H1 (cell line): ENCODE data around the gene CCDC116. TPM values are rescaled to one million over a fixed set of nuclear protein-coding genes. Genes with fewer than 3 reads are reported as not detected.
"Not testable (repeated sequence)": the region's sequence is repeated elsewhere in the genome, so short reads cannot be mapped to it uniquely, and the experiment has no call there.

Experiments used
- CTCF ChIA-PET: fragments of 300-600 bp; sonication (Branson Sonifier 250); formaldehyde crosslinking; loops from one replicate; lab custom pipeline; 2021; ENCODE audit not compliant: partially characterized antibody; lab: Charles Lee
- POLR2A ChIA-PET: fragments of 300-600 bp; sonication (Branson Sonifier 250); formaldehyde crosslinking; loops from one replicate; lab custom pipeline; 2021; ENCODE audit warnings: inconsistent platforms; ENCODE audit not compliant: partially characterized antibody; lab: Charles Lee
- DNase-seq, 2 experiments: peaks; one replicate each; pipeline versions ENCODE4 v3.0.0 to v3.0.0-alpha.2; 2010 to 2022; ENCODE audit warnings: low spot score in 2 of 2, low read depth in 1 of 2, mixed read lengths in 1 of 2
- FAIRE-seq: peaks from 2 replicates; lab custom pipeline; 2011; peaks lifted over from hg19 to GRCh38; lab: Jason Lieb, UNC
- H2AFZ ChIP-seq: 2 replicates; pipeline ENCODE4 v1.8.1; 2012; ENCODE audit warnings: low read length, inconsistent platforms
- H2AK5ac ChIP-seq: 2 replicates; pipeline ENCODE4 v1.6.1; 2013; ENCODE audit warnings: low read depth, low read length
- H2BK120ac ChIP-seq: replicated peaks from 2 replicates; pipeline ENCODE3; 2013; ENCODE audit warnings: low read depth, low read length, inconsistent platforms
- H2BK12ac ChIP-seq: 2 replicates; pipeline ENCODE4 v1.6.1; 2013; ENCODE audit warnings: low read depth, low read length
- H2BK15ac ChIP-seq: 2 replicates; pipeline ENCODE4 v1.6.1; 2013; ENCODE audit warnings: low read length
- H2BK20ac ChIP-seq: 2 replicates; pipeline ENCODE4 v1.6.1; 2013; ENCODE audit warnings: low read length
- H2BK5ac ChIP-seq: 2 replicates; pipeline ENCODE4 v1.6.1; 2013; ENCODE audit warnings: low read depth, low read length
- H3K14ac ChIP-seq: 2 replicates; pipeline ENCODE4 v1.6.1; 2013; ENCODE audit warnings: inconsistent platforms; ENCODE audit not compliant: insufficient read length
- H3K18ac ChIP-seq: 2 replicates; pipeline ENCODE4 v1.6.1; 2013; ENCODE audit warnings: low read length; ENCODE audit errors: extremely low read depth
- H3K23ac ChIP-seq: 2 replicates; pipeline ENCODE4 v1.6.1; 2013; ENCODE audit warnings: inconsistent platforms; ENCODE audit not compliant: insufficient read length
- H3K23me2 ChIP-seq: 2 replicates; pipeline ENCODE4 v1.6.1; 2013; ENCODE audit warnings: low read depth, low read length
- H3K27ac ChIP-seq: 2 replicates; pipeline ENCODE4 v1.6.1; 2011; ENCODE audit warnings: low read depth, low read length, inconsistent platforms
- H3K27me3 ChIP-seq, 4 experiments: replicated peaks in 1 of 4; 1 replicate in 1 of 4; 2 replicates in 3 of 4; pipeline versions ENCODE4 v1.6.1 to v1.8.1; 2011 to 2013; ENCODE audit warnings: low read length in 3 of 4, mild to moderate bottlenecking in 3 of 4, inconsistent platforms in 2 of 4, mixed read lengths in 2 of 4, moderate library complexity in 1 of 4; ENCODE audit not compliant: control insufficient read depth in 3 of 4, insufficient read depth in 3 of 4; ENCODE audit errors: extremely low read depth in 1 of 4
- H3K36me3 ChIP-seq, 4 experiments: 2 replicates each; pipeline versions ENCODE4 v1.6.1 to v1.8.1; 2011 to 2013; ENCODE audit warnings: mild to moderate bottlenecking in 4 of 4, low read length in 3 of 4, moderate library complexity in 2 of 4, control low read depth in 1 of 4, inconsistent platforms in 1 of 4; ENCODE audit not compliant: insufficient read depth in 4 of 4, control insufficient read depth in 2 of 4
- H3K4ac ChIP-seq: replicated peaks from 2 replicates; pipeline ENCODE3; 2013; ENCODE audit warnings: low read length, low read depth, mixed read lengths, inconsistent platforms; ENCODE audit not compliant: insufficient read length
- H3K4me1 ChIP-seq, 4 experiments: replicated peaks in 1 of 4; 1 replicate in 1 of 4; 2 replicates in 3 of 4; pipeline versions ENCODE4 v1.6.1 to v1.8.1; 2011 to 2013; ENCODE audit warnings: low read length in 3 of 4, inconsistent platforms in 2 of 4, mixed read lengths in 1 of 4; ENCODE audit not compliant: insufficient read depth in 4 of 4, control insufficient read depth in 3 of 4
- H3K4me2 ChIP-seq, 2 experiments: 2 replicates each; pipeline versions ENCODE4 v1.6.1 to v1.8.1; 2011 to 2013; ENCODE audit warnings: low read depth in 2 of 2, low read length in 2 of 2, control low read depth in 1 of 2, inconsistent platforms in 1 of 2, mild to moderate bottlenecking in 1 of 2; ENCODE audit not compliant: insufficient read depth in 1 of 2
- H3K4me3 ChIP-seq, 4 experiments: fragments of 200-600, 300-600 bp in 1 of 4; sonication (generic), shearing (Covaris generic), sonication (Bioruptor Twin) in 1 of 4; 2 replicates each; pipeline versions ENCODE4 v1.5.1 to v1.8.1; 2011 to 2016; ENCODE audit warnings: low read length in 4 of 4, low read depth in 3 of 4, control low read depth in 2 of 4, inconsistent platforms in 2 of 4, mild to moderate bottlenecking in 2 of 4, mixed read lengths in 1 of 4, moderate library complexity in 1 of 4; ENCODE audit not compliant: insufficient read depth in 2 of 4; ENCODE audit errors: extremely low read depth in 1 of 4
- H3K56ac ChIP-seq: replicated peaks from 2 replicates; pipeline ENCODE3; 2013; ENCODE audit warnings: low read depth, mild to moderate bottlenecking, mixed read lengths, low read length, inconsistent platforms; ENCODE audit not compliant: insufficient read length
- H3K79me1 ChIP-seq: 2 replicates; pipeline ENCODE4 v1.6.1; 2013; ENCODE audit warnings: low read depth, low read length, control low read depth
- H3K79me2 ChIP-seq, 2 experiments: 2 replicates each; pipeline versions ENCODE4 v1.6.1 to v1.8.1; 2012 to 2013; ENCODE audit warnings: low read length in 2 of 2, mild to moderate bottlenecking in 2 of 2, inconsistent platforms in 1 of 2; ENCODE audit not compliant: insufficient read depth in 2 of 2, control insufficient read depth in 1 of 2
- H3K9ac ChIP-seq, 4 experiments: replicated peaks in 1 of 4; 1 replicate in 1 of 4; 2 replicates in 3 of 4; pipeline versions ENCODE4 v1.6.1 to v1.8.1; 2011 to 2013; ENCODE audit warnings: low read depth in 3 of 4, low read length in 3 of 4, control low read depth in 2 of 4, mild to moderate bottlenecking in 2 of 4, moderate library complexity in 2 of 4, inconsistent platforms in 1 of 4; ENCODE audit errors: extremely low read depth in 1 of 4
- H3K9me3 ChIP-seq, 2 experiments: 2 replicates each; pipeline versions ENCODE4 v1.6.1 to v1.8.1; 2012 to 2013; ENCODE audit warnings: mild to moderate bottlenecking in 2 of 2, moderate library complexity in 2 of 2, control low read depth in 1 of 2, inconsistent platforms in 1 of 2, low read depth in 1 of 2, low read length in 1 of 2, mixed read lengths in 1 of 2; ENCODE audit not compliant: insufficient read depth in 2 of 2
- H4K20me1 ChIP-seq, 2 experiments: replicated peaks in 1 of 2; 2 replicates each; pipeline versions ENCODE3 to v1.8.1; 2011 to 2013; ENCODE audit warnings: inconsistent platforms in 2 of 2, low read length in 2 of 2, mild to moderate bottlenecking in 1 of 2; ENCODE audit not compliant: insufficient read depth in 2 of 2, control insufficient read depth in 1 of 2
- H4K5ac ChIP-seq: 2 replicates; pipeline ENCODE4 v1.6.1; 2013; ENCODE audit warnings: low read length, low read depth, mixed read lengths, inconsistent platforms; ENCODE audit not compliant: insufficient read length
- H4K8ac ChIP-seq: 2 replicates; pipeline ENCODE4 v1.8.0; 2013; ENCODE audit warnings: mild to moderate bottlenecking, moderate library complexity, low read length, inconsistent platforms; ENCODE audit not compliant: insufficient read depth; ENCODE audit errors: extremely low read depth
- H4K91ac ChIP-seq: replicated peaks from 2 replicates; pipeline ENCODE3; 2013; ENCODE audit warnings: low read length, mixed read lengths, inconsistent platforms; ENCODE audit not compliant: insufficient read length
- CTBP2 ChIP-seq: IDR thresholded peaks from 2 replicates; pipeline ENCODE4 v1.7.0; 2011; ENCODE audit warnings: borderline replicate concordance, mild to moderate bottlenecking, moderate library complexity, mixed read lengths, low read length; ENCODE audit not compliant: insufficient read depth, insufficient read length
- WGBS, 2 experiments: shearing (Covaris generic) in 1 of 2; methylation state at CpG; one replicate each; pipeline versions ENCODE4 v1.1.6 to v1.1.7; 2013 to 2015; ENCODE audit warnings: low lambda C conversion rate in 2 of 2, mixed read lengths in 2 of 2, inconsistent platforms in 1 of 2, low coverage in 1 of 2, missing lambda C conversion rate in 1 of 2; ENCODE audit not compliant: insufficient replicate concordance in 2 of 2, insufficient coverage in 1 of 2, insufficient read length in 1 of 2; ENCODE audit errors: extremely low coverage in 1 of 2, missing lambda C conversion rate in 1 of 2; 5-methylcytosine and 5-hydroxymethylcytosine counted together
- polyA plus RNA-seq, 7 experiments: library from polyadenylated mRNA; depleted of rRNA in 3 of 7; stranded (reverse) in 5 of 7; unstranded in 2 of 7; fragments of >200 nt in 5 of 7; fragments of 200-250 nt in 2 of 7; gene quantifications; 1 replicate in 5 of 7; 2 replicates in 1 of 7; 4 replicates in 1 of 7; pipeline versions ENCODE4 v1.2.1 to v1.2.3, GENCODE V29; 2011 to 2013; ENCODE audit warnings: missing spikeins in 2 of 7, mixed read lengths in 2 of 7
- total RNA-seq: library from RNA; stranded (reverse); fragmentation: NEBNext Ultra II Directional; extraction: Animal tissue kit (Norgen Biotek cat#: 25700); gene quantifications from 2 replicates; pipeline ENCODE4 v1.2.1, GENCODE V29; 2021

Gene CCDC116
- total and polyA plus RNA-seq, 2 of the 8 experiments (the other 6 are each of a cell fraction or from before 2014, with no cell fraction given) = 0.08 TPM; not detected in 1

GRCh38 chr22:21594865-21595452 is 37.6 kb upstream of the CCDC116 start (continued):
- TF ChIP-seq CTBP2 = no peak

GRCh38 chr22:21596356-21597135 is 36.0 kb upstream of the CCDC116 start:
- H4K91ac ChIP-seq, H3K4me1 ChIP-seq, H2BK15ac ChIP-seq, H3K9me3 ChIP-seq, H4K8ac ChIP-seq, POLR2A ChIA-PET, H4K5ac ChIP-seq, H3K9ac ChIP-seq, H3K56ac ChIP-seq, FAIRE-seq, H3K27me3 ChIP-seq, H3K14ac ChIP-seq, H3K4me3 ChIP-seq, DNase-seq, H2BK120ac ChIP-seq, H3K27ac ChIP-seq, H3K23me2 ChIP-seq, H2AK5ac ChIP-seq, H3K23ac ChIP-seq, H2BK5ac ChIP-seq, H2BK12ac ChIP-seq, H3K4ac ChIP-seq, H2AFZ ChIP-seq, H3K4me2 ChIP-seq, H2BK20ac ChIP-seq, H3K18ac ChIP-seq: not testable (repeated sequence)
- Histone ChIP-seq H3K36me3 (peaks cover 6 to 29% (median 19%) of the 10 kb centered on the region in 4 experiments), H4K20me1 (peaks cover 37 to 42% of the 10 kb centered on the region in 2 experiments), H3K79me1 (peaks cover 20% of the 10 kb centered on the region), H3K79me2 (peaks cover 5 to 91% of the 10 kb centered on the region in 2 experiments)
- CTCF ChIA-PET = interaction anchor here (2.1 to 3.9 kb wide), 2 partner anchors 10 to 33 kb away, joined by 10 to 17 read pairs; partner anchors contain the start of gene YDJC
- WGBS, 2 experiments = 88% methylated on average over 13 of the region's 13 CpGs; no CpG with 5 or more reads in 1 of the 2 experiments
